GM12878 (cell line): ENCODE results near the gene ERBB3. TPM values are rescaled to one million over a fixed set of nuclear protein-coding genes. Genes with fewer than 3 reads are reported as not detected.

Experiments
- ATAC-seq: fragments of 200-7000 bp; cut with Tn5 transposase; 3 replicates; pipeline ENCODE4 v1.9.1; 2020; ENCODE audit warnings: mild to moderate bottlenecking, moderate library complexity
- BruUV-seq: library from RNA; stranded (reverse); fragments of 400-500 nt; replicated peaks from 2 replicates; lab custom pipeline; 2021; lab: Mats Ljungman, UMichigan
- CTCF ChIA-PET: fragments of 300-600 bp; sonication (Branson Sonifier 250); formaldehyde crosslinking; extraction: SDS; loops from one replicate; lab custom pipeline; 2021; ENCODE audit warnings: inconsistent platforms; lab: Yijun Ruan, JAX
- POLR2A ChIA-PET: fragments of 350-600 bp; formaldehyde crosslinking; extraction: SDS; loops from one replicate; lab custom pipeline; 2021; ENCODE audit warnings: inconsistent platforms; lab: Charles Lee
- RAD21 ChIA-PET: fragments of 300-600 bp; sonication (Branson Sonifier 250); formaldehyde crosslinking; loops from one replicate; lab custom pipeline; 2023; ENCODE audit warnings: antibody characterized with exemption; ENCODE audit not compliant: unreplicated experiment; lab: Charles Lee
- SMC1A ChIA-PET: fragments of 300-600 bp; sonication (Branson Sonifier 250); formaldehyde crosslinking; loops from one replicate; lab custom pipeline; 2023; ENCODE audit not compliant: unreplicated experiment, uncharacterized antibody; lab: Charles Lee
- DNase-seq: peaks from one replicate; pipeline ENCODE4 v3.0.0-alpha.2; 2011; ENCODE audit warnings: low read depth, low spot score
- FAIRE-seq: peaks from 3 replicates; lab custom pipeline; 2011; peaks lifted over from hg19 to GRCh38; lab: Jason Lieb, UNC
- H2AFZ ChIP-seq: 2 replicates; pipeline ENCODE4 v1.6.0; 2011; ENCODE audit warnings: low read depth, low read length, control low read depth; ENCODE audit not compliant: control insufficient read depth
- H3K27ac ChIP-seq: 2 replicates; pipeline ENCODE4 v1.5.1; 2011; ENCODE audit warnings: control low read depth; ENCODE audit not compliant: control insufficient read depth, insufficient read depth
- H3K27me3 ChIP-seq, 2 experiments: replicated peaks in 1 of 2; 2 replicates each; pipeline versions ENCODE4 v1.6.0 to v1.6.1; 2011; ENCODE audit warnings: low read length in 1 of 2; ENCODE audit not compliant: control insufficient read depth in 2 of 2, insufficient read depth in 2 of 2
- H3K36me3 ChIP-seq, 2 experiments: 2 replicates each; pipeline ENCODE4 v1.5.1; 2011; ENCODE audit warnings: low read length in 1 of 2; ENCODE audit not compliant: control insufficient read depth in 2 of 2, insufficient read depth in 2 of 2
- H3K4me1 ChIP-seq: 2 replicates; pipeline ENCODE4 v1.6.1; 2011; ENCODE audit warnings: mild to moderate bottlenecking, low read length, moderate library complexity, mixed read lengths; ENCODE audit not compliant: control insufficient read depth, insufficient read depth
- H3K4me2 ChIP-seq: 2 replicates; pipeline ENCODE4 v1.6.0; 2011; ENCODE audit warnings: control low read depth; ENCODE audit not compliant: control insufficient read depth, insufficient read depth
- H3K4me3 ChIP-seq: fragments of 200-600 bp; sonication (generic); 2 replicates; pipeline ENCODE4 v1.5.1; 2016
- H3K79me2 ChIP-seq: 2 replicates; pipeline ENCODE4 v1.6.0; 2011; ENCODE audit warnings: low read length; ENCODE audit not compliant: control insufficient read depth, insufficient read depth
- H3K9ac ChIP-seq: 2 replicates; pipeline ENCODE4 v1.8.0; 2011; ENCODE audit warnings: low read length, control low read depth, mixed read lengths; ENCODE audit not compliant: control insufficient read depth, insufficient read depth
- H3K9me3 ChIP-seq: replicated peaks from 3 replicates; pipeline ENCODE4 v1.5.1; 2011; ENCODE audit warnings: mild to moderate bottlenecking, low read length; ENCODE audit not compliant: control insufficient read depth, insufficient read depth
- H4K20me1 ChIP-seq: 2 replicates; pipeline ENCODE4 v1.6.0; 2011; ENCODE audit not compliant: control insufficient read depth, insufficient read depth
- FOXM1 ChIP-seq: IDR thresholded peaks from 2 replicates; pipeline ENCODE4 v1.6.1; 2012; ENCODE audit warnings: low read depth, mild to moderate bottlenecking, inconsistent platforms, low read length, moderate library complexity
- HDGF ChIP-seq: fragments of 450-650 bp; IDR thresholded peaks from 2 replicates; pipeline ENCODE4 v1.6.1; 2016; ENCODE audit warnings: antibody characterized with exemption
- SP1 ChIP-seq: IDR thresholded peaks from one replicate; pipeline ENCODE4 v1.6.1; 2011; ENCODE audit warnings: low read depth, low read length
- SUPT20H ChIP-seq: IDR thresholded peaks from 2 replicates; pipeline ENCODE4 v1.6.1; 2011; ENCODE audit warnings: low read depth, mild to moderate bottlenecking, low read length, moderate library complexity, borderline replicate concordance; ENCODE audit not compliant: control insufficient read depth
- TCF7 ChIP-seq: IDR thresholded peaks from 2 replicates; pipeline ENCODE4 v1.6.1; 2014; ENCODE audit warnings: antibody characterized with exemption, borderline replicate concordance
- WRNIP1 ChIP-seq: IDR thresholded peaks from 2 replicates; pipeline ENCODE4 v1.6.1; 2011; ENCODE audit warnings: low read depth, low read length, improper control_type of control experiment, borderline replicate concordance
- WGBS: methylation state at CpG from one replicate; pipeline ENCODE4 v1.1.6; 2016; ENCODE audit warnings: low lambda C conversion rate; ENCODE audit not compliant: insufficient replicate concordance, insufficient coverage; ENCODE audit errors: missing lambda C conversion rate; 5-methylcytosine and 5-hydroxymethylcytosine counted together
- in situ Hi-C: fragments of 300-500 bp; cut with MboI; formaldehyde crosslinking; loops from 9 replicates; pipeline ENCODE4 v1.14.3; 2018; ENCODE audit warnings: mixed read lengths
- intact Hi-C: fragments of 100-400 bp; cut with micrococcal nuclease; formaldehyde crosslinking; loops from one replicate; pipeline ENCODE4 v1.14.2; 2022; ENCODE audit not compliant: unreplicated experiment
- polyA plus RNA-seq, 11 experiments: library from polyadenylated mRNA; depleted of rRNA in 4 of 11; unstranded in 6 of 11; stranded (reverse) in 5 of 11; fragments of >200 nt; fragmentation: Nextera tagmentation in 4 of 11; fragmentation: Illumina TruSeq in 1 of 11; extraction: Ambion mirVana in 4 of 11; extraction: Trizol in 1 of 11; gene quantifications; 1 replicate in 1 of 11; 2 replicates in 10 of 11; pipeline versions ENCODE4 v1.2.1 to v1.2.3, GENCODE V29; 2011 to 2016; ENCODE audit warnings: inconsistent platforms in 2 of 11, missing spikeins in 2 of 11, low read depth in 1 of 11
- total RNA-seq, 4 experiments: library from RNA; depleted of rRNA in 3 of 4; stranded (reverse); fragments of >200 nt in 3 of 4; fragmentation: Illumina TruSeq in 1 of 4; extraction: Trizol in 1 of 4; gene quantifications; 2 replicates each; pipeline versions ENCODE4 v1.2.1 to v1.2.3, GENCODE V29; 2013 to 2021
- TF ChIP-seq, protein P1 (sequence below): fragments of 450-650 bp; IDR thresholded peaks from 2 replicates; pipeline ENCODE4 v1.6.1; 2017; ENCODE audit warnings: mild to moderate bottlenecking, moderate library complexity

Gene ERBB3
- total and polyA plus RNA-seq, 10 of the 15 experiments (the other 5 are each of a cell fraction or from before 2014, with no cell fraction given), result 0.03 to 0.72 (median 0.04) TPM; not detected in 5

DNA sequence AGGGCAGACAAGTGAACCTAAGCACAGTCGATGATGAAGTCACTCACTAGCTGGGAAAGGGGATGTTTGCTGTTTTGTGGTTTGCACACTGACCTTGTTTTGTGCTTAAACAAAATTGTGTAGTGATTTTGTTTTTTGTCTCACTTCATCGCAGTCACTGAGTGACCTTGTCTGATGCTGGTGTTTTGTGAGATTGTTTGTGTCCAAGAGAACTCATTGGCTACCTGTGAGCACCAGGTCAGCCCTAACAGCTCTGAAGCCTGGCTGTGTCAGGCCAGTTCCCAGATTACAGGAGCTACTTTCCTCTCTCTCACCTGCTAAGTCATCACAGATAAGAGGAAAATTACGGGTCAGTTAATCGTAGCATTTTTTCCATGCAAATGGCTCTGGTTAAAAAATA is 44.2 kb downstream of the ERBB3 start:
- ChIA-PET RAD21 (interaction anchor here (6.8 kb wide), 1 partner anchor 65 kb away, joined by 98 read pairs; the partner anchor contains the start of gene SMARCC2), SMC1A (interaction anchor here (0.7 to 2.4 kb wide), 7 partner anchors 12 to 337 kb away, joined by 3 to 8 read pairs (median 4); partner anchors contain the start of genes MYL6 and SMARCC2), POLR2A (interaction anchor here (0.7 to 2.6 kb wide), 7 partner anchors 8 to 122 kb away, joined by 3 to 13 read pairs (median 4); partner anchors contain the start of genes RNF41, RPL41 and SMARCC2), CTCF (interaction anchor here (0.8 to 10.3 kb wide), 7 partner anchors 19 to 386 kb away, joined by 3 to 129 read pairs (median 3); partner anchors contain the start of genes PA2G4 and SMARCC2)
- peaks cover 29% of the 10 kb centered on the region for H3K4me1 ChIP-seq
- H4K20me1 ChIP-seq, result no peaks in the 10 kb centered on the region
- H3K27ac ChIP-seq, result no peak overlapping the region
- no peak overlapping the region for H3K4me2 ChIP-seq
- no peaks in the 10 kb centered on the region for H3K27me3 ChIP-seq
- no peaks in the 10 kb centered on the region for H3K9me3 ChIP-seq
- intact Hi-C loops (loop anchor here (10.0 kb wide), 1 partner anchor 521 kb away; the partner anchor contains the start of gene ATP5F1B), in situ Hi-C loops (loop anchor here (5.0 kb wide), 1 partner anchor 338 kb away; no protein-coding TSS in a partner anchor)
- peaks cover 16% of the 10 kb centered on the region for H3K79me2 ChIP-seq
- no peak for TF ChIP-seq WRNIP1
- TF ChIP-seq TCF7, result no peak
- no peak for TF ChIP-seq SP1
- TF ChIP-seq HDGF, result no peak
- TF ChIP-seq, protein P1, sequence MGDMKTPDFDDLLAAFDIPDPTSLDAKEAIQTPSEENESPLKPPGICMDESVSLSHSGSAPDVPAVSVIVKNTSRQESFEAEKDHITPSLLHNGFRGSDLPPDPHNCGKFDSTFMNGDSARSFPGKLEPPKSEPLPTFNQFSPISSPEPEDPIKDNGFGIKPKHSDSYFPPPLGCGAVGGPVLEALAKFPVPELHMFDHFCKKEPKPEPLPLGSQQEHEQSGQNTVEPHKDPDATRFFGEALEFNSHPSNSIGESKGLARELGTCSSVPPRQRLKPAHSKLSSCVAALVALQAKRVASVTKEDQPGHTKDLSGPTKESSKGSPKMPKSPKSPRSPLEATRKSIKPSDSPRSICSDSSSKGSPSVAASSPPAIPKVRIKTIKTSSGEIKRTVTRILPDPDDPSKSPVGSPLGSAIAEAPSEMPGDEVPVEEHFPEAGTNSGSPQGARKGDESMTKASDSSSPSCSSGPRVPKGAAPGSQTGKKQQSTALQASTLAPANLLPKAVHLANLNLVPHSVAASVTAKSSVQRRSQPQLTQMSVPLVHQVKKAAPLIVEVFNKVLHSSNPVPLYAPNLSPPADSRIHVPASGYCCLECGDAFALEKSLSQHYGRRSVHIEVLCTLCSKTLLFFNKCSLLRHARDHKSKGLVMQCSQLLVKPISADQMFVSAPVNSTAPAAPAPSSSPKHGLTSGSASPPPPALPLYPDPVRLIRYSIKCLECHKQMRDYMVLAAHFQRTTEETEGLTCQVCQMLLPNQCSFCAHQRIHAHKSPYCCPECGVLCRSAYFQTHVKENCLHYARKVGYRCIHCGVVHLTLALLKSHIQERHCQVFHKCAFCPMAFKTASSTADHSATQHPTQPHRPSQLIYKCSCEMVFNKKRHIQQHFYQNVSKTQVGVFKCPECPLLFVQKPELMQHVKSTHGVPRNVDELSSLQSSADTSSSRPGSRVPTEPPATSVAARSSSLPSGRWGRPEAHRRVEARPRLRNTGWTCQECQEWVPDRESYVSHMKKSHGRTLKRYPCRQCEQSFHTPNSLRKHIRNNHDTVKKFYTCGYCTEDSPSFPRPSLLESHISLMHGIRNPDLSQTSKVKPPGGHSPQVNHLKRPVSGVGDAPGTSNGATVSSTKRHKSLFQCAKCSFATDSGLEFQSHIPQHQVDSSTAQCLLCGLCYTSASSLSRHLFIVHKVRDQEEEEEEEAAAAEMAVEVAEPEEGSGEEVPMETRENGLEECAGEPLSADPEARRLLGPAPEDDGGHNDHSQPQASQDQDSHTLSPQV, result no peak
- no peak for TF ChIP-seq FOXM1
- no peak for TF ChIP-seq SUPT20H
- WGBS, result 84% methylated on average over 4 of the region's 4 CpGs
- ATAC-seq (no peak), DNase-seq (no peak), FAIRE-seq (no peak)
- no TSS peak for BruUV-seq
- H3K4me3 ChIP-seq, result no peak overlapping the region
- H2AFZ ChIP-seq, result no peak overlapping the region
- no peak overlapping the region for H3K9ac ChIP-seq
- no peaks in the 10 kb centered on the region for H3K36me3 ChIP-seq
